Ovary (tissue), 9 donors: ENCODE results near the gene ALPP. TPM values are rescaled to one million over a fixed set of nuclear protein-coding genes. Genes with fewer than 3 reads are reported as not detected.

Experiments used
- DNase-seq, 5 donors: peaks; one replicate each; pipeline ENCODE4 v3.0.0-alpha.2; 2019 to 2020
- H3K27ac ChIP-seq, 2 donors: fragments of 200-600 bp; one replicate each; pipeline versions ENCODE4 v1.5.1 to v1.8.0; 2019 to 2022
- H3K27me3 ChIP-seq: fragments of 200-600 bp; one replicate; pipeline ENCODE4 v1.8.0; 2022
- H3K36me3 ChIP-seq: fragments of 200-600 bp; sonication (generic); one replicate; pipeline ENCODE4 v1.5.1; 2019
- H3K4me1 ChIP-seq: one replicate; pipeline ENCODE4 v1.8.1; 2013; ENCODE audit warnings: mild to moderate bottlenecking, moderate library complexity; ENCODE audit not compliant: insufficient read depth
- H3K4me3 ChIP-seq: fragments of 200-600 bp; sonication (generic); one replicate; pipeline ENCODE4 v1.5.1; 2017
- H3K9me3 ChIP-seq, 2 donors: fragments of 200-600 bp in 1 of 2; sonication (generic) in 1 of 2; one replicate each; pipeline versions ENCODE4 v1.5.1 to v1.8.1; 2013 to 2019; ENCODE audit warnings: mild to moderate bottlenecking in 1 of 2, moderate library complexity in 1 of 2
- CTCF ChIP-seq, 3 donors: fragments of 450-650 bp in 2 of 3; fragments of 200-600 bp in 1 of 3; IDR thresholded peaks; one replicate each; pipeline versions ENCODE4 v1.5.1 to v1.8.0; 2016 to 2022; ENCODE audit warnings: antibody characterized with exemption in 3 of 3, mild to moderate bottlenecking in 1 of 3
- EP300 ChIP-seq: sonication (generic); formaldehyde crosslinking; IDR thresholded peaks from one replicate; pipeline ENCODE4 v1.6.1; 2017; ENCODE audit warnings: antibody characterized with exemption
- POLR2A ChIP-seq: fragments of 450-650 bp; IDR thresholded peaks from one replicate; pipeline ENCODE4 v1.6.1; 2017; ENCODE audit warnings: antibody characterized with exemption, mild to moderate bottlenecking, moderate library complexity
- WGBS, 3 donors: extraction: QIAGEN DNeasy Blood & Tissue Kit in 1 of 3; methylation state at CpG; one replicate each; pipeline versions ENCODE4 v1.1.5 to v1.1.7; 2013 to 2017; 5-methylcytosine and 5-hydroxymethylcytosine counted together
- intact Hi-C, 4 donors: fragments of 100-400 bp; cut with DNase I; formaldehyde crosslinking; loops; one replicate each; pipeline versions ENCODE4 v1.11.0 to v1.15.1; 2022 to 2023
- polyA plus RNA-seq, 2 donors: library from polyadenylated mRNA; stranded (reverse); fragments of 200-250 nt in 1 of 2; fragments of 350-450 nt in 1 of 2; fragmentation: Illumina TruSeq in 1 of 2; extraction: RNeasy Lipid Tissue Mini Kit (QIAGEN cat#74804) in 1 of 2; gene quantifications; one replicate each; pipeline ENCODE4 v1.2.3, GENCODE V29; 2013 to 2014
- total RNA-seq, 7 donors: library from RNA; depleted of rRNA in 2 of 7; stranded (reverse); fragments of >200 nt in 2 of 7; fragmentation: NEBNext Ultra II Directional in 3 of 7; extraction: Animal tissue kit (Norgen Biotek cat#: 25700) in 3 of 7; gene quantifications; one replicate each; pipeline versions ENCODE4 v1.1.0 to v1.2.4, GENCODE V29; 2016 to 2023
- donor health status: DM: no; HTN: no; CAD: no; lungs with moderate emphysema.
- donor health status: DM: no; HTN: no; CAD: no.
- donor health status: Bipolar disorder and iron deficiency.
- donor health status: DM: yes; HTN: yes; CAD: no.
- donor health status: DM: no; HTN: no; CAD: no.
- donor health status: DM: yes; HTN: yes; CAD: no.

Gene ALPP
- total and polyA plus RNA-seq, 9 donors: 0.20 to 21.6 (median 8.5) TPM; not detected in 4

GRCh38 chr2:232348936-232349335, 29.6 kb upstream of the ALPP start:
- TF ChIP-seq POLR2A (no peak), EP300 (no peak), CTCF (IDR thresholded peaks at IDR 0.05) (no peak)
- Histone ChIP-seq H3K27ac (no peak overlapping the region), H3K4me3 (no peak overlapping the region), H3K4me1 (peaks cover 3% of the 10 kb centered on the region), H3K9me3 (no peaks in the 10 kb centered on the region), H3K36me3 (no peaks in the 10 kb centered on the region), H3K27me3 (no peaks in the 10 kb centered on the region)
- peak in 1 of 5 donors; percentile 31 for DNase-seq
- intact Hi-C loops: no loop called here
- WGBS, 3 donors: 45 to 55% (median 49%) methylated on average over 6 of the region's 6 CpGs

- no peaks in the 10 kb centered on the region for H3K27me3 ChIP-seq
- DNase-seq: peak in 1 of 5 donors; percentile 17
Measured at GRCh38 chr2:232349546-232349945, 29.0 kb upstream of the ALPP start.

GRCh38 chr2:232349946-232350635, 28.5 kb upstream of the ALPP start:
- H3K9me3 ChIP-seq: no peaks in the 10 kb centered on the region
- intact Hi-C loops: no loop called here
- peaks cover 3% of the 10 kb centered on the region for H3K4me1 ChIP-seq
- DNase-seq: peak in 1 of 5 donors; percentile 22
- H3K36me3 ChIP-seq: no peaks in the 10 kb centered on the region
- WGBS, 3 donors: 67 to 72% (median 69%) methylated on average over 13 to 14 of the region's 14 CpGs
- TF ChIP-seq POLR2A (no peak), EP300 (no peak), CTCF (IDR thresholded peaks at IDR 0.05) (no peak)
- no peak overlapping the region for H3K4me3 ChIP-seq
- H3K27ac ChIP-seq: no peak overlapping the region
- no peaks in the 10 kb centered on the region for H3K27me3 ChIP-seq

More at GRCh38 chr2:232349546-232349945, 29.0 kb upstream of the ALPP start:
- intact Hi-C loops: no loop called here
- H3K9me3 ChIP-seq: no peaks in the 10 kb centered on the region
- peaks cover 3% of the 10 kb centered on the region for H3K4me1 ChIP-seq
- no peaks in the 10 kb centered on the region for H3K36me3 ChIP-seq
- no peak overlapping the region for H3K27ac ChIP-seq
- no peak overlapping the region for H3K4me3 ChIP-seq
- WGBS, 3 donors: 55 to 71% (median 57%) methylated on average over 7 of the region's 7 CpGs
- TF ChIP-seq CTCF (IDR thresholded peaks at IDR 0.05) (no peak), EP300 (no peak), POLR2A (no peak)

- no peak for TF ChIP-seq EP300
- no peak for TF ChIP-seq POLR2A
- no peak for TF ChIP-seq CTCF (IDR thresholded peaks at IDR 0.05)
- Histone ChIP-seq H3K4me1 (peaks cover 3% of the 10 kb centered on the region), H3K27me3 (no peaks in the 10 kb centered on the region), H3K4me3 (no peak overlapping the region), H3K27ac (no peak overlapping the region), H3K9me3 (no peaks in the 10 kb centered on the region), H3K36me3 (no peaks in the 10 kb centered on the region)
- WGBS, 3 donors: 8 to 17% (median 10%) methylated on average over 45 to 76 of the region's 76 CpGs
- intact Hi-C loops: no loop called here
- peak in 1 of 5 donors; percentile 27 for DNase-seq
Measured at GRCh38 chr2:232350804-232351685, 27.5 kb upstream of the ALPP start.
